ENCODE measurements around the gene RSPO1.

RSPO1 gene

GRCh38 chr1:37656881-37657280 lies 22.2 kb upstream of the RSPO1 start:
- DNase-seq (ENCODE audit: low read depth): no peak

GRCh38 chr1:37656026-37656425 lies 21.3 kb upstream of the RSPO1 start:
- DNase-seq (ENCODE audit: low read depth): no peak

GRCh38 chr1:37655274-37655673 lies 20.6 kb upstream of the RSPO1 start:
- DNase-seq (ENCODE audit: low read depth): no peak

- no peak for DNase-seq (ENCODE audit: low read depth)
These were observed 19.2 kb upstream of the RSPO1 start for GRCh38 chr1:37653906-37654305.

GRCh38 chr1:37652976-37653375 lies 18.3 kb upstream of the RSPO1 start:
- DNase-seq (ENCODE audit: low read depth): no peak

GRCh38 chr1:37651803-37652202 lies 17.1 kb upstream of the RSPO1 start:
- DNase-seq (ENCODE audit: low read depth): no peak

GRCh38 chr1:37650721-37651120 lies 16.0 kb upstream of the RSPO1 start:
- DNase-seq (ENCODE audit: low read depth): no peak

GRCh38 chr1:37650173-37650572 lies 15.5 kb upstream of the RSPO1 start:
- DNase-seq (ENCODE audit: low read depth): no peak

GRCh38 chr1:37647281-37647680 lies 12.6 kb upstream of the RSPO1 start:
- no peak for DNase-seq (ENCODE audit: low read depth)

GRCh38 chr1:37641059-37641458 lies 6.4 kb upstream of the RSPO1 start:
- DNase-seq (ENCODE audit: low read depth): no peak

- no peak for DNase-seq (ENCODE audit: low read depth)
These were observed 1.7 kb upstream of the RSPO1 start for GRCh38 chr1:37636435-37636834.

- DNase-seq (ENCODE audit: low read depth): no peak
These were observed 555 bp upstream of the RSPO1 start for GRCh38 chr1:37634992-37635902.

GRCh38 chr1:37633938-37634243 lies 801 bp downstream of the RSPO1 start:
- DNase-seq (ENCODE audit: low read depth): no peak

- no peak for DNase-seq (ENCODE audit: low read depth)
These were observed 1.4 kb downstream of the RSPO1 start for GRCh38 chr1:37633040-37633937.

- DNase-seq (ENCODE audit: low read depth): no peak
These were observed 3.7 kb downstream of the RSPO1 start for GRCh38 chr1:37631036-37631435.

GRCh38 chr1:37630426-37631028 lies 4.2 kb downstream of the RSPO1 start:
- no peak for DNase-seq (ENCODE audit: low read depth)

GRCh38 chr1:37629726-37630425 lies 4.8 kb downstream of the RSPO1 start:
- DNase-seq (ENCODE audit: low read depth): no peak

GRCh38 chr1:37629008-37629407 lies 5.7 kb downstream of the RSPO1 start:
- DNase-seq (ENCODE audit: low read depth): no peak

GRCh38 chr1:37628026-37628556 lies 6.6 kb downstream of the RSPO1 start:
- no peak for DNase-seq (ENCODE audit: low read depth)

- no peak for DNase-seq (ENCODE audit: low read depth)
These were observed 12.6 kb downstream of the RSPO1 start for GRCh38 chr1:37622131-37622530.

- no peak for DNase-seq (ENCODE audit: low read depth)
These were observed 13.3 kb downstream of the RSPO1 start for GRCh38 chr1:37621326-37621870.

- no peak for DNase-seq (ENCODE audit: low read depth)
These were observed 14.0 kb downstream of the RSPO1 start for GRCh38 chr1:37620707-37621106.

Data from stimulated activated CD8-positive, alpha-beta memory T cell treated with anti-CD3 and anti-CD28 coated beads, Interleukin-15, amount 100 ng/mL, for 24 hours (primary cell).